ENCODE data around the gene PLA2G4E. TPM values are rescaled to one million over a fixed set of nuclear protein-coding genes. Genes with fewer than 3 reads are reported as not detected.

Gene PLA2G4E
- total and polyA plus RNA-seq, 9 of the 15 experiments (the other 6 are each of a cell fraction or from before 2014, with no cell fraction given), result 0.03 TPM; not detected in 8

GRCh38 chr15:41972253-41973242, 48.3 kb downstream of the PLA2G4E start, which contains the start of gene EHD4 (continued):
- TF ChIP-seq, protein P1, sequence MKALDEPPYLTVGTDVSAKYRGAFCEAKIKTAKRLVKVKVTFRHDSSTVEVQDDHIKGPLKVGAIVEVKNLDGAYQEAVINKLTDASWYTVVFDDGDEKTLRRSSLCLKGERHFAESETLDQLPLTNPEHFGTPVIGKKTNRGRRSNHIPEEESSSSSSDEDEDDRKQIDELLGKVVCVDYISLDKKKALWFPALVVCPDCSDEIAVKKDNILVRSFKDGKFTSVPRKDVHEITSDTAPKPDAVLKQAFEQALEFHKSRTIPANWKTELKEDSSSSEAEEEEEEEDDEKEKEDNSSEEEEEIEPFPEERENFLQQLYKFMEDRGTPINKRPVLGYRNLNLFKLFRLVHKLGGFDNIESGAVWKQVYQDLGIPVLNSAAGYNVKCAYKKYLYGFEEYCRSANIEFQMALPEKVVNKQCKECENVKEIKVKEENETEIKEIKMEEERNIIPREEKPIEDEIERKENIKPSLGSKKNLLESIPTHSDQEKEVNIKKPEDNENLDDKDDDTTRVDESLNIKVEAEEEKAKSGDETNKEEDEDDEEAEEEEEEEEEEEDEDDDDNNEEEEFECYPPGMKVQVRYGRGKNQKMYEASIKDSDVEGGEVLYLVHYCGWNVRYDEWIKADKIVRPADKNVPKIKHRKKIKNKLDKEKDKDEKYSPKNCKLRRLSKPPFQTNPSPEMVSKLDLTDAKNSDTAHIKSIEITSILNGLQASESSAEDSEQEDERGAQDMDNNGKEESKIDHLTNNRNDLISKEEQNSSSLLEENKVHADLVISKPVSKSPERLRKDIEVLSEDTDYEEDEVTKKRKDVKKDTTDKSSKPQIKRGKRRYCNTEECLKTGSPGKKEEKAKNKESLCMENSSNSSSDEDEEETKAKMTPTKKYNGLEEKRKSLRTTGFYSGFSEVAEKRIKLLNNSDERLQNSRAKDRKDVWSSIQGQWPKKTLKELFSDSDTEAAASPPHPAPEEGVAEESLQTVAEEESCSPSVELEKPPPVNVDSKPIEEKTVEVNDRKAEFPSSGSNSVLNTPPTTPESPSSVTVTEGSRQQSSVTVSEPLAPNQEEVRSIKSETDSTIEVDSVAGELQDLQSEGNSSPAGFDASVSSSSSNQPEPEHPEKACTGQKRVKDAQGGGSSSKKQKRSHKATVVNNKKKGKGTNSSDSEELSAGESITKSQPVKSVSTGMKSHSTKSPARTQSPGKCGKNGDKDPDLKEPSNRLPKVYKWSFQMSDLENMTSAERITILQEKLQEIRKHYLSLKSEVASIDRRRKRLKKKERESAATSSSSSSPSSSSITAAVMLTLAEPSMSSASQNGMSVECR (CRISPR knock-in tag; IDR thresholded peaks at IDR 0.05), result no peak
- no peak for TF ChIP-seq LARP7 (IDR thresholded peaks at IDR 0.05)
- TF ChIP-seq RFX1 (IDR thresholded peaks at IDR 0.05), result no peak
- TF ChIP-seq, protein P2, sequence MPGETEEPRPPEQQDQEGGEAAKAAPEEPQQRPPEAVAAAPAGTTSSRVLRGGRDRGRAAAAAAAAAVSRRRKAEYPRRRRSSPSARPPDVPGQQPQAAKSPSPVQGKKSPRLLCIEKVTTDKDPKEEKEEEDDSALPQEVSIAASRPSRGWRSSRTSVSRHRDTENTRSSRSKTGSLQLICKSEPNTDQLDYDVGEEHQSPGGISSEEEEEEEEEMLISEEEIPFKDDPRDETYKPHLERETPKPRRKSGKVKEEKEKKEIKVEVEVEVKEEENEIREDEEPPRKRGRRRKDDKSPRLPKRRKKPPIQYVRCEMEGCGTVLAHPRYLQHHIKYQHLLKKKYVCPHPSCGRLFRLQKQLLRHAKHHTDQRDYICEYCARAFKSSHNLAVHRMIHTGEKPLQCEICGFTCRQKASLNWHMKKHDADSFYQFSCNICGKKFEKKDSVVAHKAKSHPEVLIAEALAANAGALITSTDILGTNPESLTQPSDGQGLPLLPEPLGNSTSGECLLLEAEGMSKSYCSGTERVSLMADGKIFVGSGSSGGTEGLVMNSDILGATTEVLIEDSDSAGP (CRISPR knock-in tag; IDR thresholded peaks at IDR 0.05), result no peak
- TF ChIP-seq MCM7 (IDR thresholded peaks at IDR 0.05), result no peak
- TF ChIP-seq ZNF766 (CRISPR knock-in tag; conservative IDR thresholded peaks at IDR 0.05), result 0 out of 2 replicates have a peak, but pooled peaks have one; percentile 41
- TF ChIP-seq ATF6 (CRISPR knock-in tag; IDR thresholded peaks at IDR 0.05), result no peak
- no peak for TF ChIP-seq SRSF3 (IDR thresholded peaks at IDR 0.05; ENCODE audit: insufficient read depth, low read length)
- peak; percentile 86 for TF ChIP-seq NFRKB (IDR thresholded peaks at IDR 0.05; ENCODE audit: low read depth)
- no peak for TF ChIP-seq ZNF830 (CRISPR knock-in tag; IDR thresholded peaks at IDR 0.05)
- no peak for TF ChIP-seq MCM2 (IDR thresholded peaks at IDR 0.05; ENCODE audit: low read depth)
- TF ChIP-seq GATAD2A (IDR thresholded peaks at IDR 0.05), result peak; percentile 64
